Thyroid gland (tissue), 4 donors: ENCODE results near the gene RASL10A.

Source experiments
- CTCF ChIP-seq, 6 experiments: fragments of 200-600 bp in 3 of 6; fragments of 450-650 bp in 3 of 6; sonication (generic) in 3 of 6; IDR thresholded peaks; one replicate each; pipeline ENCODE4 v1.5.1; 2016 to 2019; ENCODE audit warnings: antibody characterized with exemption in 6 of 6, mild to moderate bottlenecking in 2 of 6, inconsistent platforms in 1 of 6, moderate library complexity in 1 of 6
- POLR2A ChIP-seq, 2 donors: fragments of 450-650 bp; IDR thresholded peaks; one replicate each; pipeline ENCODE4 v1.6.1; 2017; ENCODE audit warnings: antibody characterized with exemption in 2 of 2, mild to moderate bottlenecking in 2 of 2, moderate library complexity in 1 of 2

- TF ChIP-seq POLR2A (IDR thresholded peaks at IDR 0.05) (no peak), CTCF (IDR thresholded peaks at IDR 0.05) (no peak)
These were observed 10.4 kb upstream of the RASL10A start for GRCh38 chr22:29325785-29326315.
